Esophagus muscularis mucosa (tissue), 3 donors: ENCODE data around the gene RNGTT.

ENCODE experiments used
- POLR2A ChIP-seq: fragments of 450-650 bp; IDR thresholded peaks from one replicate; pipeline ENCODE4 v1.6.1; 2017; ENCODE audit warnings: antibody characterized with exemption, moderate library complexity, mild to moderate bottlenecking, low read depth
- POLR2AphosphoS5 ChIP-seq, 2 donors: sonication (generic); formaldehyde crosslinking; IDR thresholded peaks; one replicate each; pipeline ENCODE4 v1.6.1; 2017; ENCODE audit warnings: antibody characterized with exemption in 2 of 2
- TF ChIP-seq, protein P1 (sequence below), 3 experiments: fragments of 200-600 bp in 2 of 3; fragments of 450-650 bp in 1 of 3; sonication (generic) in 2 of 3; IDR thresholded peaks; one replicate each; pipeline ENCODE4 v1.5.1; 2017 to 2019; ENCODE audit warnings: antibody characterized with exemption in 3 of 3, mild to moderate bottlenecking in 2 of 3, moderate library complexity in 1 of 3

- TF ChIP-seq, protein P1, sequence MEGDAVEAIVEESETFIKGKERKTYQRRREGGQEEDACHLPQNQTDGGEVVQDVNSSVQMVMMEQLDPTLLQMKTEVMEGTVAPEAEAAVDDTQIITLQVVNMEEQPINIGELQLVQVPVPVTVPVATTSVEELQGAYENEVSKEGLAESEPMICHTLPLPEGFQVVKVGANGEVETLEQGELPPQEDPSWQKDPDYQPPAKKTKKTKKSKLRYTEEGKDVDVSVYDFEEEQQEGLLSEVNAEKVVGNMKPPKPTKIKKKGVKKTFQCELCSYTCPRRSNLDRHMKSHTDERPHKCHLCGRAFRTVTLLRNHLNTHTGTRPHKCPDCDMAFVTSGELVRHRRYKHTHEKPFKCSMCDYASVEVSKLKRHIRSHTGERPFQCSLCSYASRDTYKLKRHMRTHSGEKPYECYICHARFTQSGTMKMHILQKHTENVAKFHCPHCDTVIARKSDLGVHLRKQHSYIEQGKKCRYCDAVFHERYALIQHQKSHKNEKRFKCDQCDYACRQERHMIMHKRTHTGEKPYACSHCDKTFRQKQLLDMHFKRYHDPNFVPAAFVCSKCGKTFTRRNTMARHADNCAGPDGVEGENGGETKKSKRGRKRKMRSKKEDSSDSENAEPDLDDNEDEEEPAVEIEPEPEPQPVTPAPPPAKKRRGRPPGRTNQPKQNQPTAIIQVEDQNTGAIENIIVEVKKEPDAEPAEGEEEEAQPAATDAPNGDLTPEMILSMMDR (IDR thresholded peaks at IDR 0.05) = no peak
- TF ChIP-seq POLR2AphosphoS5 (IDR thresholded peaks at IDR 0.05) (no peak), POLR2A (no peak)
Observed at GRCh38 chr6:88611721-88612120, 351.7 kb downstream of the RNGTT start.
